H1 (cell line): Measurements from ENCODE around the gene RBM44. TPM values are rescaled to one million over a fixed set of nuclear protein-coding genes. Genes with fewer than 3 reads are reported as not detected.

ENCODE experiments used
- CTCF ChIA-PET: fragments of 300-600 bp; sonication (Branson Sonifier 250); formaldehyde crosslinking; loops from one replicate; lab custom pipeline; 2021; ENCODE audit not compliant: partially characterized antibody; lab: Charles Lee
- POLR2A ChIA-PET: fragments of 300-600 bp; sonication (Branson Sonifier 250); formaldehyde crosslinking; loops from one replicate; lab custom pipeline; 2021; ENCODE audit warnings: inconsistent platforms; ENCODE audit not compliant: partially characterized antibody; lab: Charles Lee
- DNase-seq, 2 experiments: peaks; one replicate each; pipeline versions ENCODE4 v3.0.0 to v3.0.0-alpha.2; 2010 to 2022; ENCODE audit warnings: low spot score in 2 of 2, low read depth in 1 of 2, mixed read lengths in 1 of 2
- FAIRE-seq: peaks from 2 replicates; lab custom pipeline; 2011; peaks lifted over from hg19 to GRCh38; lab: Jason Lieb, UNC
- H2AFZ ChIP-seq: 2 replicates; pipeline ENCODE4 v1.8.1; 2012; ENCODE audit warnings: low read length, inconsistent platforms
- H2AK5ac ChIP-seq: 2 replicates; pipeline ENCODE4 v1.6.1; 2013; ENCODE audit warnings: low read depth, low read length
- H2BK120ac ChIP-seq: replicated peaks from 2 replicates; pipeline ENCODE3; 2013; ENCODE audit warnings: low read depth, low read length, inconsistent platforms
- H2BK12ac ChIP-seq: 2 replicates; pipeline ENCODE4 v1.6.1; 2013; ENCODE audit warnings: low read depth, low read length
- H2BK15ac ChIP-seq: 2 replicates; pipeline ENCODE4 v1.6.1; 2013; ENCODE audit warnings: low read length
- H2BK20ac ChIP-seq: 2 replicates; pipeline ENCODE4 v1.6.1; 2013; ENCODE audit warnings: low read length
- H2BK5ac ChIP-seq: 2 replicates; pipeline ENCODE4 v1.6.1; 2013; ENCODE audit warnings: low read depth, low read length
- H3K14ac ChIP-seq: 2 replicates; pipeline ENCODE4 v1.6.1; 2013; ENCODE audit warnings: inconsistent platforms; ENCODE audit not compliant: insufficient read length
- H3K18ac ChIP-seq: 2 replicates; pipeline ENCODE4 v1.6.1; 2013; ENCODE audit warnings: low read length; ENCODE audit errors: extremely low read depth
- H3K23ac ChIP-seq: 2 replicates; pipeline ENCODE4 v1.6.1; 2013; ENCODE audit warnings: inconsistent platforms; ENCODE audit not compliant: insufficient read length
- H3K23me2 ChIP-seq: 2 replicates; pipeline ENCODE4 v1.6.1; 2013; ENCODE audit warnings: low read depth, low read length
- H3K27ac ChIP-seq: 2 replicates; pipeline ENCODE4 v1.6.1; 2011; ENCODE audit warnings: low read depth, low read length, inconsistent platforms
- H3K27me3 ChIP-seq, 4 experiments: replicated peaks in 1 of 4; 1 replicate in 1 of 4; 2 replicates in 3 of 4; pipeline versions ENCODE4 v1.6.1 to v1.8.1; 2011 to 2013; ENCODE audit warnings: low read length in 3 of 4, mild to moderate bottlenecking in 3 of 4, inconsistent platforms in 2 of 4, mixed read lengths in 2 of 4, moderate library complexity in 1 of 4; ENCODE audit not compliant: control insufficient read depth in 3 of 4, insufficient read depth in 3 of 4; ENCODE audit errors: extremely low read depth in 1 of 4
- H3K36me3 ChIP-seq, 4 experiments: 2 replicates each; pipeline versions ENCODE4 v1.6.1 to v1.8.1; 2011 to 2013; ENCODE audit warnings: mild to moderate bottlenecking in 4 of 4, low read length in 3 of 4, moderate library complexity in 2 of 4, control low read depth in 1 of 4, inconsistent platforms in 1 of 4; ENCODE audit not compliant: insufficient read depth in 4 of 4, control insufficient read depth in 2 of 4
- H3K4ac ChIP-seq: replicated peaks from 2 replicates; pipeline ENCODE3; 2013; ENCODE audit warnings: low read length, low read depth, mixed read lengths, inconsistent platforms; ENCODE audit not compliant: insufficient read length
- H3K4me1 ChIP-seq, 4 experiments: replicated peaks in 1 of 4; 1 replicate in 1 of 4; 2 replicates in 3 of 4; pipeline versions ENCODE4 v1.6.1 to v1.8.1; 2011 to 2013; ENCODE audit warnings: low read length in 3 of 4, inconsistent platforms in 2 of 4, mixed read lengths in 1 of 4; ENCODE audit not compliant: insufficient read depth in 4 of 4, control insufficient read depth in 3 of 4
- H3K4me2 ChIP-seq, 2 experiments: 2 replicates each; pipeline versions ENCODE4 v1.6.1 to v1.8.1; 2011 to 2013; ENCODE audit warnings: low read depth in 2 of 2, low read length in 2 of 2, control low read depth in 1 of 2, inconsistent platforms in 1 of 2, mild to moderate bottlenecking in 1 of 2; ENCODE audit not compliant: insufficient read depth in 1 of 2
- H3K4me3 ChIP-seq, 4 experiments: fragments of 200-600, 300-600 bp in 1 of 4; sonication (generic), shearing (Covaris generic), sonication (Bioruptor Twin) in 1 of 4; 2 replicates each; pipeline versions ENCODE4 v1.5.1 to v1.8.1; 2011 to 2016; ENCODE audit warnings: low read length in 4 of 4, low read depth in 3 of 4, control low read depth in 2 of 4, inconsistent platforms in 2 of 4, mild to moderate bottlenecking in 2 of 4, mixed read lengths in 1 of 4, moderate library complexity in 1 of 4; ENCODE audit not compliant: insufficient read depth in 2 of 4; ENCODE audit errors: extremely low read depth in 1 of 4
- H3K56ac ChIP-seq: replicated peaks from 2 replicates; pipeline ENCODE3; 2013; ENCODE audit warnings: low read depth, mild to moderate bottlenecking, mixed read lengths, low read length, inconsistent platforms; ENCODE audit not compliant: insufficient read length
- H3K79me1 ChIP-seq: 2 replicates; pipeline ENCODE4 v1.6.1; 2013; ENCODE audit warnings: low read depth, low read length, control low read depth
- H3K79me2 ChIP-seq, 2 experiments: 2 replicates each; pipeline versions ENCODE4 v1.6.1 to v1.8.1; 2012 to 2013; ENCODE audit warnings: low read length in 2 of 2, mild to moderate bottlenecking in 2 of 2, inconsistent platforms in 1 of 2; ENCODE audit not compliant: insufficient read depth in 2 of 2, control insufficient read depth in 1 of 2
- H3K9ac ChIP-seq, 4 experiments: replicated peaks in 1 of 4; 1 replicate in 1 of 4; 2 replicates in 3 of 4; pipeline versions ENCODE4 v1.6.1 to v1.8.1; 2011 to 2013; ENCODE audit warnings: low read depth in 3 of 4, low read length in 3 of 4, control low read depth in 2 of 4, mild to moderate bottlenecking in 2 of 4, moderate library complexity in 2 of 4, inconsistent platforms in 1 of 4; ENCODE audit errors: extremely low read depth in 1 of 4
- H3K9me3 ChIP-seq, 2 experiments: 2 replicates each; pipeline versions ENCODE4 v1.6.1 to v1.8.1; 2012 to 2013; ENCODE audit warnings: mild to moderate bottlenecking in 2 of 2, moderate library complexity in 2 of 2, control low read depth in 1 of 2, inconsistent platforms in 1 of 2, low read depth in 1 of 2, low read length in 1 of 2, mixed read lengths in 1 of 2; ENCODE audit not compliant: insufficient read depth in 2 of 2
- H4K20me1 ChIP-seq, 2 experiments: replicated peaks in 1 of 2; 2 replicates each; pipeline versions ENCODE3 to v1.8.1; 2011 to 2013; ENCODE audit warnings: inconsistent platforms in 2 of 2, low read length in 2 of 2, mild to moderate bottlenecking in 1 of 2; ENCODE audit not compliant: insufficient read depth in 2 of 2, control insufficient read depth in 1 of 2
- H4K5ac ChIP-seq: 2 replicates; pipeline ENCODE4 v1.6.1; 2013; ENCODE audit warnings: low read length, low read depth, mixed read lengths, inconsistent platforms; ENCODE audit not compliant: insufficient read length
- H4K8ac ChIP-seq: 2 replicates; pipeline ENCODE4 v1.8.0; 2013; ENCODE audit warnings: mild to moderate bottlenecking, moderate library complexity, low read length, inconsistent platforms; ENCODE audit not compliant: insufficient read depth; ENCODE audit errors: extremely low read depth
- H4K91ac ChIP-seq: replicated peaks from 2 replicates; pipeline ENCODE3; 2013; ENCODE audit warnings: low read length, mixed read lengths, inconsistent platforms; ENCODE audit not compliant: insufficient read length
- EGR1 ChIP-seq: IDR thresholded peaks from 2 replicates; pipeline ENCODE4 v1.6.1; 2011; ENCODE audit warnings: low read depth, low read length, borderline replicate concordance
- MAFK ChIP-seq: IDR thresholded peaks from 2 replicates; pipeline ENCODE4 v1.6.1; 2012; ENCODE audit warnings: low read depth, mild to moderate bottlenecking, improper control_type of control experiment, low read length
- WGBS, 2 experiments: shearing (Covaris generic) in 1 of 2; methylation state at CpG; one replicate each; pipeline versions ENCODE4 v1.1.6 to v1.1.7; 2013 to 2015; ENCODE audit warnings: low lambda C conversion rate in 2 of 2, mixed read lengths in 2 of 2, inconsistent platforms in 1 of 2, low coverage in 1 of 2, missing lambda C conversion rate in 1 of 2; ENCODE audit not compliant: insufficient replicate concordance in 2 of 2, insufficient coverage in 1 of 2, insufficient read length in 1 of 2; ENCODE audit errors: extremely low coverage in 1 of 2, missing lambda C conversion rate in 1 of 2; 5-methylcytosine and 5-hydroxymethylcytosine counted together
- polyA plus RNA-seq, 7 experiments: library from polyadenylated mRNA; depleted of rRNA in 3 of 7; stranded (reverse) in 5 of 7; unstranded in 2 of 7; fragments of >200 nt in 5 of 7; fragments of 200-250 nt in 2 of 7; gene quantifications; 1 replicate in 5 of 7; 2 replicates in 1 of 7; 4 replicates in 1 of 7; pipeline versions ENCODE4 v1.2.1 to v1.2.3, GENCODE V29; 2011 to 2013; ENCODE audit warnings: missing spikeins in 2 of 7, mixed read lengths in 2 of 7
- total RNA-seq: library from RNA; stranded (reverse); fragmentation: NEBNext Ultra II Directional; extraction: Animal tissue kit (Norgen Biotek cat#: 25700); gene quantifications from 2 replicates; pipeline ENCODE4 v1.2.1, GENCODE V29; 2021

RBM44 gene
- total and polyA plus RNA-seq, 2 of the 8 experiments (the other 6 are each of a cell fraction or from before 2014, with no cell fraction given): 0.12 to 0.43 TPM

- no peak overlapping the region for H3K23ac ChIP-seq
- H3K14ac ChIP-seq: no peak overlapping the region
- no peak overlapping the region for H3K56ac ChIP-seq
- peaks cover 0 to 4% (median under 1%) of the 10 kb centered on the region in 4 experiments; a peak in 1 of 7 replicates for H3K4me1 ChIP-seq
- no peaks in the 10 kb centered on the region for H3K36me3 ChIP-seq
- H2AK5ac ChIP-seq: no peak overlapping the region
- H2BK15ac ChIP-seq: no peak overlapping the region
- no peak overlapping the region for H4K91ac ChIP-seq
- H3K4me2 ChIP-seq: no peak overlapping the region
- ChIA-PET POLR2A (no interaction called here), CTCF (interaction anchor here (0.8 to 1.9 kb wide), 4 partner anchors 9 to 255 kb away, joined by 3 to 5 read pairs (median 4); no protein-coding TSS in a partner anchor)
- no peaks in the 10 kb centered on the region for H3K23me2 ChIP-seq
- no peaks in the 10 kb centered on the region for H3K27me3 ChIP-seq
- H2BK120ac ChIP-seq: no peak overlapping the region
- H2BK20ac ChIP-seq: no peak overlapping the region
- no peak overlapping the region for H2AFZ ChIP-seq
- FAIRE-seq (no peak), DNase-seq (no peak)
- no peaks in the 10 kb centered on the region for H3K79me1 ChIP-seq
- no peak overlapping the region for H4K5ac ChIP-seq
- no peak overlapping the region for H2BK12ac ChIP-seq
- no peaks in the 10 kb centered on the region for H3K79me2 ChIP-seq
- H4K8ac ChIP-seq: no peak overlapping the region
- TF ChIP-seq MAFK (no peak), EGR1 (no peak)
- H3K9me3 ChIP-seq: no peaks in the 10 kb centered on the region
- no peak overlapping the region for H3K9ac ChIP-seq
- no peak overlapping the region for H3K18ac ChIP-seq
- H3K27ac ChIP-seq: no peak overlapping the region
- no peaks in the 10 kb centered on the region for H4K20me1 ChIP-seq
- 88% methylated on average over 13 of the region's 13 CpGs; no CpG with 5 or more reads in 1 of the 2 experiments for WGBS, 2 experiments
- H2BK5ac ChIP-seq: no peak overlapping the region
- no peak overlapping the region for H3K4me3 ChIP-seq
- no peak overlapping the region for H3K4ac ChIP-seq
Measured at GRCh38 chr2:237884681-237885080, 86.1 kb downstream of the RBM44 start.
